ENCODE results near the gene LYPD5.

- TF ChIP-seq CTCF (IDR thresholded peaks at IDR 0.05; ENCODE audit: control extremely low read depth in 1 of 3, insufficient read depth in 1 of 3, low read depth in 1 of 3, low read length in 3 of 3) = no peak
- TF ChIP-seq EP300 (IDR thresholded peaks at IDR 0.05; ENCODE audit: borderline replicate concordance in 1 of 2, low read depth in 2 of 2, low read length in 2 of 2) = no peak
- TF ChIP-seq TBP (IDR thresholded peaks at IDR 0.05; ENCODE audit: low read depth, low read length) = no peak
- TF ChIP-seq ATF3 (IDR thresholded peaks at IDR 0.05; ENCODE audit: insufficient read depth, low read depth, low read length) = no peak
- no peak for TF ChIP-seq USF2 (IDR thresholded peaks at IDR 0.05; ENCODE audit: low read length)
- no peak for TF ChIP-seq CHD1 (IDR thresholded peaks at IDR 0.05; ENCODE audit: low read depth, low read length)
- no peak for TF ChIP-seq POLR2A (IDR thresholded peaks at IDR 0.05; ENCODE audit: control extremely low read depth in 1 of 2, low read depth in 2 of 2, low read length in 2 of 2)
- no peak for TF ChIP-seq EGR1 (IDR thresholded peaks at IDR 0.05; ENCODE audit: borderline replicate concordance, low read depth, low read length)
- no peak for TF ChIP-seq SP1 (IDR thresholded peaks at IDR 0.05; ENCODE audit: low read depth, low read length)
Measured at GRCh38 chr19:43797118-43797517, 5.1 kb downstream of the LYPD5 start.
